H9 (cell line): ENCODE measurements around the gene ELOVL6. TPM values are rescaled to one million over a fixed set of nuclear protein-coding genes. Genes with fewer than 3 reads are reported as not detected.

Experiments
- DNase-seq: peaks from one replicate; pipeline ENCODE4 v3.0.0-alpha.2; 2017
- H2AFZ ChIP-seq: one replicate; pipeline ENCODE4 v1.6.1; 2013; ENCODE audit warnings: mild to moderate bottlenecking, low read length, control low read depth, moderate library complexity
- H2AK5ac ChIP-seq: 2 replicates; pipeline ENCODE4 v1.6.1; 2013; ENCODE audit warnings: low read length, control low read depth, mixed read lengths; ENCODE audit not compliant: insufficient read length
- H2BK120ac ChIP-seq: one replicate; pipeline ENCODE4 v1.6.1; 2013; ENCODE audit warnings: low read depth, mild to moderate bottlenecking, low read length, control low read depth, inconsistent platforms; ENCODE audit not compliant: poor library complexity, severe bottlenecking
- H2BK12ac ChIP-seq: 2 replicates; pipeline ENCODE4 v1.6.1; 2013; ENCODE audit warnings: low read length, control low read depth, mixed read lengths, low read depth; ENCODE audit not compliant: insufficient read length
- H2BK15ac ChIP-seq: 2 replicates; pipeline ENCODE4 v1.6.1; 2013; ENCODE audit warnings: low read depth, low read length, control low read depth
- H2BK20ac ChIP-seq: one replicate; pipeline ENCODE4 v1.6.1; 2013; ENCODE audit warnings: low read depth, mild to moderate bottlenecking, low read length, control low read depth, inconsistent platforms; ENCODE audit not compliant: poor library complexity, severe bottlenecking
- H2BK5ac ChIP-seq: 2 replicates; pipeline ENCODE4 v1.6.1; 2013; ENCODE audit warnings: low read length, control low read depth, mixed read lengths; ENCODE audit not compliant: insufficient read length
- H3K14ac ChIP-seq: 2 replicates; pipeline ENCODE4 v1.6.1; 2013; ENCODE audit warnings: low read length, control low read depth; ENCODE audit not compliant: insufficient read depth
- H3K18ac ChIP-seq: 2 replicates; pipeline ENCODE4 v1.6.1; 2013; ENCODE audit warnings: low read depth, mild to moderate bottlenecking, mixed read lengths, low read length, control low read depth; ENCODE audit not compliant: insufficient read length
- H3K23ac ChIP-seq: 2 replicates; pipeline ENCODE4 v1.6.1; 2013; ENCODE audit warnings: low read length, control low read depth, mixed read lengths, low read depth; ENCODE audit not compliant: insufficient read length
- H3K23me2 ChIP-seq: 2 replicates; pipeline ENCODE4 v1.6.1; 2013; ENCODE audit warnings: low read depth, mild to moderate bottlenecking, mixed read lengths, low read length, control low read depth; ENCODE audit not compliant: insufficient read length, poor library complexity, severe bottlenecking
- H3K27ac ChIP-seq: 2 replicates; pipeline ENCODE4 v1.5.1; 2013; ENCODE audit warnings: low read length, control low read depth, mixed read lengths, low read depth; ENCODE audit not compliant: insufficient read length
- H3K27me3 ChIP-seq: 2 replicates; pipeline ENCODE4 v1.6.1; 2013; ENCODE audit warnings: low read length, control low read depth, inconsistent platforms; ENCODE audit not compliant: insufficient read depth
- H3K4ac ChIP-seq: 2 replicates; pipeline ENCODE4 v1.6.1; 2013; ENCODE audit warnings: low read depth, mild to moderate bottlenecking, control low read depth, inconsistent platforms, low read length, moderate library complexity
- H3K4me1 ChIP-seq: 2 replicates; pipeline ENCODE4 v1.6.1; 2013; ENCODE audit warnings: low read length, control low read depth, inconsistent platforms; ENCODE audit not compliant: insufficient read depth
- H3K4me2 ChIP-seq: 2 replicates; pipeline ENCODE4 v1.6.1; 2013; ENCODE audit warnings: low read length, control low read depth, mixed read lengths; ENCODE audit not compliant: insufficient read length, insufficient read depth
- H3K56ac ChIP-seq: 2 replicates; pipeline ENCODE4 v1.6.1; 2013; ENCODE audit warnings: low read depth, mild to moderate bottlenecking, mixed read lengths, low read length, control low read depth; ENCODE audit not compliant: insufficient read length
- H3K79me1 ChIP-seq: 2 replicates; pipeline ENCODE4 v1.6.1; 2013; ENCODE audit warnings: low read depth, mild to moderate bottlenecking, moderate library complexity, low read length, control low read depth, inconsistent platforms; ENCODE audit not compliant: insufficient read depth, poor library complexity, severe bottlenecking
- H3K79me2 ChIP-seq: 2 replicates; pipeline ENCODE4 v1.6.1; 2013; ENCODE audit warnings: low read length, control low read depth, inconsistent platforms; ENCODE audit not compliant: insufficient read depth
- H3K9ac ChIP-seq: 2 replicates; pipeline ENCODE4 v1.6.1; 2013; ENCODE audit warnings: low read length, control low read depth, mixed read lengths; ENCODE audit not compliant: insufficient read length; ENCODE audit errors: extremely low read depth
- H3K9me3 ChIP-seq: one replicate; pipeline ENCODE4 v1.6.1; 2013; ENCODE audit warnings: low read depth, low read length, inconsistent platforms; ENCODE audit not compliant: control insufficient read depth
- H3T11ph ChIP-seq: one replicate; pipeline ENCODE4 v1.6.1; 2013; ENCODE audit warnings: mild to moderate bottlenecking, low read length, control low read depth, inconsistent platforms
- H4K20me1 ChIP-seq: one replicate; pipeline ENCODE4 v1.6.1; 2013; ENCODE audit not compliant: control insufficient read depth, insufficient read length, insufficient read depth
- H4K5ac ChIP-seq: 2 replicates; pipeline ENCODE4 v1.6.1; 2013; ENCODE audit warnings: low read depth, mild to moderate bottlenecking, mixed read lengths, low read length, control low read depth; ENCODE audit not compliant: insufficient read length
- H4K8ac ChIP-seq: replicated peaks from 2 replicates; pipeline ENCODE4 v1.6.1; 2013; ENCODE audit warnings: low read length, control low read depth, mixed read lengths, low read depth; ENCODE audit not compliant: insufficient read length
- H4K91ac ChIP-seq: 2 replicates; pipeline ENCODE4 v1.6.1; 2013; ENCODE audit warnings: low read depth, mild to moderate bottlenecking, moderate library complexity, mixed read lengths, low read length, control low read depth; ENCODE audit not compliant: insufficient read length
- H3K27ac Mint-ChIP-seq, 3 experiments: 2 replicates in 2 of 3; 3 replicates in 1 of 3; pipeline ENCODE4 v1.8.0; 2020 to 2021; ENCODE audit warnings: mixed read lengths in 3 of 3, mild to moderate bottlenecking in 1 of 3, moderate library complexity in 1 of 3
- H3K27me3 Mint-ChIP-seq: 2 replicates; pipeline ENCODE4 v1.8.0; 2021; ENCODE audit warnings: low read depth, mild to moderate bottlenecking, moderate library complexity, mixed read lengths
- H3K36me3 Mint-ChIP-seq, 3 experiments: 2 replicates in 2 of 3; 3 replicates in 1 of 3; pipeline ENCODE4 v1.8.0; 2020 to 2021; ENCODE audit warnings: low read depth in 3 of 3, mixed read lengths in 3 of 3; ENCODE audit not compliant: insufficient read depth in 1 of 3
- H3K4me1 Mint-ChIP-seq, 2 experiments: 2 replicates each; pipeline ENCODE4 v1.8.0; 2020; ENCODE audit warnings: mixed read lengths in 2 of 2
- H3K4me3 Mint-ChIP-seq, 2 experiments: 2 replicates in 1 of 2; 3 replicates in 1 of 2; pipeline ENCODE4 v1.8.0; 2020 to 2021; ENCODE audit warnings: mild to moderate bottlenecking in 2 of 2, mixed read lengths in 2 of 2, moderate library complexity in 1 of 2
- H3K9me3 Mint-ChIP-seq, 2 experiments: 2 replicates in 1 of 2; 3 replicates in 1 of 2; pipeline ENCODE4 v1.8.0; 2020; ENCODE audit warnings: mild to moderate bottlenecking in 2 of 2, mixed read lengths in 2 of 2, moderate library complexity in 1 of 2
- CTCF ChIP-seq: fragments of 200-600 bp; sonication (generic); conservative IDR thresholded peaks from 3 replicates; pipeline ENCODE4 v1.8.0; 2021; ENCODE audit warnings: antibody characterized with exemption, mild to moderate bottlenecking
- WGBS: extraction: QIAGEN DNeasy Blood & Tissue Kit; methylation state at CpG from one replicate; pipeline ENCODE4 v1.1.7; 2013; ENCODE audit warnings: missing lambda C conversion rate, low lambda C conversion rate, mixed read lengths; ENCODE audit not compliant: insufficient read length; ENCODE audit errors: extremely low coverage; 5-methylcytosine and 5-hydroxymethylcytosine counted together
- total RNA-seq: library from RNA; stranded (reverse); gene quantifications from 2 replicates; pipeline ENCODE4 v1.2.1, GENCODE V29; 2021

Gene ELOVL6
- total RNA-seq, 1 experiment from 2014 or later, result 64.6 TPM

GRCh38 chr4:110073053-110073845 lies 125.2 kb downstream of the ELOVL6 start:
- Histone ChIP-seq H3K18ac (no peak overlapping the region), H3K4me2 (no peak overlapping the region), H2BK5ac (no peak overlapping the region), H4K8ac (no peak overlapping the region), H2AFZ (no peak overlapping the region), H3K27ac (no peak overlapping the region), H3K9ac (no peak overlapping the region), H2AK5ac (no peak overlapping the region), H3T11ph (no peak overlapping the region), H3K27me3 (no peaks in the 10 kb centered on the region), H4K91ac (no peak overlapping the region), H3K9me3 (no peaks in the 10 kb centered on the region), H3K56ac (no peak overlapping the region), H3K79me2 (no peaks in the 10 kb centered on the region), H3K4ac (no peak overlapping the region), H2BK120ac (no peak overlapping the region), H2BK15ac (no peak overlapping the region), H3K79me1 (peaks cover 10% of the 10 kb centered on the region), H3K23me2 (no peaks in the 10 kb centered on the region), H3K4me1 (no peaks in the 10 kb centered on the region; the same call in none of the 2 replicates), H3K23ac (no peak overlapping the region), H2BK12ac (no peak overlapping the region), H3K14ac (no peak overlapping the region), H4K5ac (no peak overlapping the region), H4K20me1 (no peaks in the 10 kb centered on the region), H2BK20ac (no peak overlapping the region)
- Mint-ChIP-seq H3K27ac (no peak overlapping the region; a peak in 2 of 7 replicates), H3K4me1 (peaks cover 9 to 11% of the 10 kb centered on the region in 2 experiments), H3K9me3 (peaks cover 9 to 11% of the 10 kb centered on the region in 2 experiments), H3K4me3 (no peak overlapping the region), H3K36me3 (peaks cover 20 to 22% (median 22%) of the 10 kb centered on the region in 3 experiments), H3K27me3 (no peaks in the 10 kb centered on the region)
- no peak for TF ChIP-seq CTCF
- no CpG with 5 or more reads among the region's 10 CpGs for WGBS
- no peak for DNase-seq
